H1 (cell line): ENCODE results near the gene TLCD3A. TPM values are rescaled to one million over a fixed set of nuclear protein-coding genes. Genes with fewer than 3 reads are reported as not detected.

ENCODE experiments used
- KDM1A ChIP-seq: fragments of 200-600, 300-600 bp; sonication (generic); IDR thresholded peaks from 2 replicates; pipeline ENCODE4 v1.7.1; 2016; ENCODE audit warnings: mild to moderate bottlenecking, low read length, borderline replicate concordance
- NANOG ChIP-seq: IDR thresholded peaks from 2 replicates; pipeline ENCODE4 v1.6.1; 2011; ENCODE audit warnings: low read length, low read depth, mild to moderate bottlenecking, inconsistent platforms; ENCODE audit not compliant: insufficient read depth, poor library complexity, severe bottlenecking
- polyA plus RNA-seq, 7 experiments: library from polyadenylated mRNA; depleted of rRNA in 3 of 7; stranded (reverse) in 5 of 7; unstranded in 2 of 7; fragments of >200 nt in 5 of 7; fragments of 200-250 nt in 2 of 7; gene quantifications; 1 replicate in 5 of 7; 2 replicates in 1 of 7; 4 replicates in 1 of 7; pipeline versions ENCODE4 v1.2.1 to v1.2.3, GENCODE V29; 2011 to 2013; ENCODE audit warnings: missing spikeins in 2 of 7, mixed read lengths in 2 of 7
- total RNA-seq: library from RNA; stranded (reverse); fragmentation: NEBNext Ultra II Directional; extraction: Animal tissue kit (Norgen Biotek cat#: 25700); gene quantifications from 2 replicates; pipeline ENCODE4 v1.2.1, GENCODE V29; 2021
- TF ChIP-seq, protein P1 (sequence below): IDR thresholded peaks from 2 replicates; pipeline ENCODE4 v1.6.1; 2012; ENCODE audit warnings: low read length, inconsistent platforms

Gene TLCD3A
- total and polyA plus RNA-seq, 2 of the 8 experiments (the other 6 are each of a cell fraction or from before 2014, with no cell fraction given), result 26.1 to 48.8 TPM

DNA sequence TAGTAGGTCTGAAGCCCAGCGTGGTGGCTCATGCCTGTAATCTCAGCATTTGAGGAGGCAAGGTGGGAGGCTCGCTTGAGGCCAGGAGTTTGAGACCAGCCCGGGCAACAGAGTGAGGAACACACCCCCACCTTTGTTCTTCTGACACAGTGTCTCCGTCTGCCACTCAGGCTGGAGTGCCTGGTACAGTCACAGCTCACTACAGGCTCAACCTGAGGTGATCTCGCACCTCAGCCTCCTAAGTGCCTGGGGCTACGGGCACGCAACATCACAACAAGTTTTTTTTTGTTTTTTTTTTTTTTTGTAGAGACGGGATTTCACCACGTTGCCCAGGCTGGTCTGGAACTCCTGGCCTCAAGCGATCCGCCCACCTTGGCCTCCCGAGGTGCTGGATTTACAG lies 6.7 kb upstream of the TLCD3A start (continued):
- TF ChIP-seq, protein P1, sequence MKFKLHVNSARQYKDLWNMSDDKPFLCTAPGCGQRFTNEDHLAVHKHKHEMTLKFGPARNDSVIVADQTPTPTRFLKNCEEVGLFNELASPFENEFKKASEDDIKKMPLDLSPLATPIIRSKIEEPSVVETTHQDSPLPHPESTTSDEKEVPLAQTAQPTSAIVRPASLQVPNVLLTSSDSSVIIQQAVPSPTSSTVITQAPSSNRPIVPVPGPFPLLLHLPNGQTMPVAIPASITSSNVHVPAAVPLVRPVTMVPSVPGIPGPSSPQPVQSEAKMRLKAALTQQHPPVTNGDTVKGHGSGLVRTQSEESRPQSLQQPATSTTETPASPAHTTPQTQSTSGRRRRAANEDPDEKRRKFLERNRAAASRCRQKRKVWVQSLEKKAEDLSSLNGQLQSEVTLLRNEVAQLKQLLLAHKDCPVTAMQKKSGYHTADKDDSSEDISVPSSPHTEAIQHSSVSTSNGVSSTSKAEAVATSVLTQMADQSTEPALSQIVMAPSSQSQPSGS, result no peak
- no peak for TF ChIP-seq NANOG
- TF ChIP-seq KDM1A, result no peak
